Dermis blood vessel endothelial cell (primary cell): ENCODE measurements around the gene FREM1. TPM values are rescaled to one million over a fixed set of nuclear protein-coding genes. Genes with fewer than 3 reads are reported as not detected.

Experiments used
- DNase-seq: peaks from one replicate; pipeline ENCODE4 v3.0.0; 2010
- total RNA-seq: library from RNA; depleted of rRNA; stranded (reverse); fragments of >200 nt; gene quantifications from 2 replicates; pipeline ENCODE4 v1.2.3, GENCODE V29; 2014

Gene FREM1
- total RNA-seq, 1 donor from 2014 or later: not detected

DNA sequence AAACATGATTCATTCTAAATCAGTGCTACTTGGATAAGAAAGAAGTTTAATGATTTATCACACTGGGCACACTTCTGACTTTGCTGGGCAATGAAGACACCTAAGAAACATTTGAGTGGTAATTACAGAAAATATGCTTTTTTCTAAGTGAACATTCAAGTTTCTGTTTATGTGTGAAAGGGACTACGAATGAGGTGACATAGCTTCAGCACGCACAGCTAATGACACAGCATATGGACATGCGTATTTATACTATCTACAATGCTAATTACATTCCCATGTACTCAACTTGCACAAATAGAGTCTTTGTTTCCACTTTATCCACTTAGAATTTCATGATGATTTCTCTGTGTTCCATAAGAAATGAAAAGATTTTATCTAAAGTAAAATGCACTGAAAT, 40.6 kb downstream of the FREM1 start:
- no peak for DNase-seq

- peak; percentile 18 for DNase-seq
These were observed 41.2 kb downstream of the FREM1 start for GRCh38 chr9:14868772-14869583.

- no peak for DNase-seq
These were observed 41.8 kb downstream of the FREM1 start for GRCh38 chr9:14868418-14868771.

DNA sequence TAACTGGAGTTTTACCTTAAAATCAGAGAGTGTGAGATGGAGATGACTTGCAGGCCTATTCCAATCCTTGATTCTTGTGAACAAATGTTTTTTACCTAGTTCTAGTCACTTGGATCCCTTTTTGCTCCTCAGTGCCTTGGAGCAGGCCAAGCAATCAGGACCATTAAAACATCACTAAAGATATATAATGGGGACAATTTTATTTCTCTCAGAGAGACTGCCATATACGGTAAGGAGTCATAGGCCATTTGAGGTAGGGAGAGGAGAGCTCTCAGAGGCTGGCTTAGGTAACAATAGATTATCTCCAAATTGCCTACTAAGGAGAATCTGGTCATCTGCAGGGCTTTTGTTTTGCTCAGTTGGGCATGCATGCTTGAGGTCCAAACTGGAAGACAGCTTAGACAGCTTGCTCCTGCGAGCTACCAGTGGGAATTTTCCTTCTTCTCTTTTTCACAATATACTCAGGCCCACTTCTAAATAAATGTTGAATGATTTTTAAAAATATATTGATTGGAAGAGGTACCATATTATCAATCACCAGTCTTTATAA, 44.0 kb downstream of the FREM1 start:
- no peak for DNase-seq

DNA sequence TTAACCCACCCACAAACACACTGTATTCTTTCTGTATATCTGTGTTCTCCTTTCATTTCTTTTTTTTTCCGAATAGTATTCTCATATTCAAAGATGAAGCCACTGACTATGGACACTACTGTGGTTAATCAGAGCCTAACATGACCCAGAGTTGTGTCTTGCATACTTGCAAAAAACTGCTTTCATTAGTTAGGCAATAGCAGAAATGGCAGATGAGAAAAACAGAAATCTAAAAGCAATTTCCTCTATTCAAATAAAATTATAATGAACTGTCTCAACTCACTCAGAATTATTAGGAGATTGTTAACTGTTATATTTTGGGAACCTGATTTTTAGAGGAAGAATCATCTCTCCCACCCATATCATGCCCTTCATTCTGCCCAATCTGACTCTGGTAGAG, 45.9 kb downstream of the FREM1 start:
- DNase-seq: no peak

DNA sequence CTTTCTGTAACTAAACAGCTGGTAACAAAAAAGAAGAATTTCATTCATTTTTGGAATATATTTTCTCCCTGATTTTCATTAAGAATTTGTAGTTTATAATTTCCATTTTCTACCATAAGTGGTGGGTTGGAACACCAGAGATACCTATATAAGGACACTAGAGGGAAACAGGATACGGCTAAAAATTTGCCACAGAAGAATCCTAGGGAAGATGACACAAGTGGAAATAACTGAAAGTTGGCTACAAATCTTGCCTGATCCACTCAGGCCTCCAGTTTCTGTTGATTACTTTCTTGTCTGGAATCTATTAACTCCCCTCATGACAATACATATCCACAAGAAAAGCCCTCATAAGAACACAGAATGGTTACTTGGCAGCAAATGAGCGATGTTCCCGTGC, 46.8 kb downstream of the FREM1 start:
- DNase-seq: no peak

- no peak for DNase-seq
These were observed 52.6 kb downstream of the FREM1 start for GRCh38 chr9:14857449-14858305.

DNA sequence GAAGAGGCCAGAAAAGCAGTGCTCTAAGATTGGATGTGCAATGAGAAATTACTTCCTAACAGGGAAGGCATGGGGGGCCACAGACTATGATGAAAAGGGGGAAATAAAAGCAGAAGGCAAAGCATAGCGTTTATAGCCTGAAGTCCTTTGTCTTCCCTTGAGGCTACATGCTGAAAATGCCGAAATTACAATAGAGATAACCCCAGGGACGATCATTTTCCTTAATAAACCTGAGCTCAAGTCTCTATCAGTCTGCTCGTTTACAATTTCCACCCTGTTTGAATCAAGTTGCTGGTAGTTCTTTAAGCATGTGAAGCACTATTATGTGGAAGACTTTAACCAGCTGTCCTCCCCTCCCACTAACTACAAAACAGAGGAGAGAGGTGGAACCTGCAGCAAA, 60.4 kb downstream of the FREM1 start:
- DNase-seq: no peak

DNA sequence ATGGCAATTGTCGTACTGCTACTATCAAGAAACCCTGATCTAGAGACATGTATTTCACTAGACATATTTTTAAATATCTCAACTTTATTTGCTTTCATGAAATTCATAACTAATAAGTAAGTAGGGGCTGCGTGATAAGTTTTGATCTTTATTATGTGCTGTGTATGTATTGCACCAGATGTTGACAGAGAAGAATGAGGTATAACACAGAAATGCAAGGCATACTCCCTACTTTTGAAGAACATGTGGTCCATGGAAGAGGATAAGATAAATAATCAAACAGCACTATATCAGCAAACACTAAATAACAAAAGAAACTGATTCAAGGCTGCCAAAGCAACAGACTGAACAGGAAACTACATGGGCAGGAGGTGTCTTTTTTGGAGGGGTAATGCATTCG, 60.9 kb downstream of the FREM1 start:
- DNase-seq: no peak

DNA sequence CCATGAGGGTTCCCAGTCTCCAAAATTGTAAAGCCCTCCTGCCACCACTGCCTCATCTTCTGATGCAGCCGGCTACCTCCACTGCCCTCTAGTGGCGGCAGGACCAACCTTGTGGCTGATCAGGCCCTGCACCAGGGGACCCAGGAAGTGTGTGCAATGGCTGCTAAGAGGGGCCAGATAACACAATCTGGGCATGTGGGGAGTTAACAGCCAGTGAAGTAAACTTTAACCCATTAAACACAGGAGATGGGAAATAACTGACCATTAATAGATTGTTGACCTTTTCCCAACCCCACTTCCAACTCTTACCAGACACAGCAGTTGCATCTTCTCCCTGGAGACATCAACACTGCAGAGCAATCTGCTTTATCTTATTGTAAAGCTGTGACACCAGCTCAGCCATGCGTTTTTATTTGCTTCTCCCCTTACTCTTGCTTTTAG, 63.3 kb downstream of the FREM1 start:
- peak; percentile 58 for DNase-seq

DNA sequence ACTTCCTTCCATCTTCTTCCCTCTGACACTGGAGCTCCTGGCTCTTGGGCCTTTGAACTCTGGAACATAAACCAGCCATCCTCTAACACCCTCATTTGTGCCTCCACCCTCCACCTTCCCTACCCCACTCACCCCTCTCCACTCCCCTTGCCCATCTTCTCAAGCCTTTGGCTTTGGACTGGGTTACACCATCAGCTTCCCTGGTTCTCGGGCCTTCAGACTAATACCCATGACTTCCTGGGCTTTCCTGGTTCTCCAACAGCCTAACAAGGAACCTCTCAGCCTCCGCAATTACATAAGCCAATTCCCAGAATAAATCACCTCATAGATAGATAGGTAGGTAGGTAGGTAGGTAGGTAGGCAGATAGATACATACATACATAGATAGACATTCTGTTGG, 67.1 kb downstream of the FREM1 start:
- DNase-seq: no peak

DNA sequence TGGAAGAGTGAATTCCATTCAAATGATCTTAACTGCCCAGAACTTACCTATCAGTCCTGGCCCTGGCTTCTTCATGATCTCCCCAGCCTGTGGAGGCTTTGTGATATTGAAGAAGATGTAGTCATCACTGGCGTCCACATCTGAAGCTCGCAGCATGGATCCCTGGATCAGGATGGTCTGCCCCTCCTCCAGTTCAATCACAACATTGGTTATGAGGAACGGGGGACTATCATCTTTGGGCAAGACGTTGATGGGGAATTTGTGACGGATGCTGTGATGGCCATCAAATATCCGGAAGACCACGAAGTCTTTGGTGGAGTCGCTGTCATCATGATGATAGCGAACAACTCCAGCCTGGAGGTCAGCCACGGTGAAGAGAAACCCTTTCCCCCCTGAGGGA, 68.0 kb downstream of the FREM1 start:
- DNase-seq: no peak

DNA sequence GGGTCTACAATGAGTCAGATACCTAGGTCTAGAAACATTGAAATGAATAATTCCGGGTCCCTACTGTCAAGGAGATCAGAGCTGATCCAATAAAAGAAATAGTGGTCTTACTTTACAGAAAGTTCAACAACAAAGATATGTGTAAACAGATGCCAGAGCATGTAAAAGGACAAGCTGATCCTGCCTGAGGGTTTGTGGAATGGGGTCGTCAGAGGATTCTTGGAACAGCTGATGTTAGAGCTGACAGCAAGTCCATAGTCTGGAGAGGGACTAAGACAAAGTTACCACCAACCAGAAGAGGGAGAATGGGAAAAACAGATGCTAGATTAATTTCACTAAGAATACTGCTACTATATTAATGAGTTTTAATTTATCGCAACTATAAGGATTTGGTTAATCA, 71.5 kb downstream of the FREM1 start:
- no peak for DNase-seq

DNA sequence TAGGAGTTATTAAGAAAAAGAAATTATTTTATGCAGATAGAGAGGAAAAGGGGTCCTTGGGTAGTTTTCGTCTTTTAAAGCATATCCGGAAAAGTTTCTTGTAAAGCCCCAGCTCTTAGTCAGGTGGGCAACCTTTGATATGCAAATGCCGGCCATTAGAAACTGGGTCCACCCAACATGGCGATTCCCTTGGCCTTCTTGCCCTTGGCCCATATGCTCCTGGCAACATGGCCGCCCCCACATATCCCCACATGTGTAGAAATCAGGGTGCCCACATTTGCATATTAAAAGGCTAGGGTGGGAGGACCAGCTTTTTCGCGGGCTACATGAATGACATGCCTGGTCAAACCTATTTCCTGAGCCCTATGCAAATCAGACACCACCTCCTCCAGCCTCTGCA, 73.3 kb downstream of the FREM1 start:
- DNase-seq: no peak

- DNase-seq: no peak
These were observed 78.6 kb downstream of the FREM1 start for GRCh38 chr9:14831661-14832060.

DNA sequence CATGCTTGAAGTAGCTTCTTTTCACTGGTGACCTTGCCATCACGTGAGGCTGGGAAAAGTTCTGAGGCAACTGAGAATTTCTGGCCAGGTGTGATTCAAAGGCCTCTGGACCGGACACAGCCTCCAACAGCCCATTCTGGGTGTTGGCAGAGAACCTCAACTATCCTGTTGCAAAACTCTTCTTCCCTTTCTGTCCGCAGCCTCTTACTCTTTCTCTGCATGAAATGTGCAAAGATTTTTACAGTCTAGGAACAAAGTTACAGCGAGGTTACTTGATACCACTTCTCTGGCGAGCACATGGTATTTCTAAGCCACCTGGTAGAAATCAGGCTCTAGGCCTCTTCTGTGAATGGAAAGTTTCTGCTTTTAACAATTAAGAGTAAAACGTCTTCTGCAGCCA, 79.2 kb downstream of the FREM1 start:
- DNase-seq: no peak

- DNase-seq: no peak
These were observed 80.2 kb downstream of the FREM1 start for GRCh38 chr9:14830057-14830456.

- no peak for DNase-seq
These were observed 81.0 kb downstream of the FREM1 start for GRCh38 chr9:14829204-14829603.

DNA sequence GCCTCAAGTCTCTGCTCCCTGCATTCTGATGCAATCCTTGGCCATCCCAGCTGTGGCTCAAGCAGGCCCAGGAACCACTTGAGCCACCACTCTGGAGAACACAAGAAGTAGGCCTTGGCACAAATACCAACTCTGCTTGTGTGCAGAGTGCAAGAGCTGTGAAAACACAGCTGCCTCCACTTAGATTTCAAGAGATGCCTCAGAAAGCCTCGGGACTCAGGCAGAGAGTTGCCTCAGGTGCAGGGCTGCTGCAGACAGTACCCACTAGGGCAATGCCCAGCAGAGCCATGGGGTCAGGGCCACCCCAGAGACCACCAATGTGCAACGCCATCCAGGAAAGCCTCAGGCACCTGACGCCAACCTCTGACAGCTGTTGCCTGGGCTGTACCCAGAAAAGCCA, 82.4 kb downstream of the FREM1 start:
- no peak for DNase-seq

- no peak for DNase-seq
These were observed 85.7 kb downstream of the FREM1 start for GRCh38 chr9:14824481-14824880.

DNA sequence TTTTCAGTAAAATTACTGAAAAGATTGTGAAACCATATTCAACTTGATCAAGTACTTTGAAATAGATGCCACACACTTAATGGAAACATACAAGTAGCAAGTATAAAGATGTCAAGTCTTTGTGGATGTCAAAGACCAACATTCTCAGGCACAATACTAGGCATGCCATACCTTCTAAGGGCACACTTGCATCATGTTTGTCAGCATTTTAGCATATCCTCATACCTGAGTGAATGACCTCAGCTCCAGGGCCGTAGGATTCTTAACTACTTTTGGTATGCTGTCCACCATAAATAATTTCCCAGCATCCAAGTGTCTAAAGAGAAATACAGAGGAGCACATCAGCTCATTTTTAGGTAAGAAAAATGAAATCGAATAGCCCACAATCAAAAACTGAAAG, 86.4 kb downstream of the FREM1 start:
- DNase-seq: no peak

GRCh38 chr9:14822666-14823065, 87.6 kb downstream of the FREM1 start:
- DNase-seq: no peak

GRCh38 chr9:14819183-14819582, 91.0 kb downstream of the FREM1 start:
- no peak for DNase-seq

GRCh38 chr9:14814249-14814628, 96.0 kb downstream of the FREM1 start:
- DNase-seq: no peak
